Nephron (organoid): ENCODE results near the gene FOXI2.

Experiments
- H3K27ac Mint-ChIP-seq, 3 experiments: 2 replicates each; pipeline ENCODE4 v1.8.0; 2020; ENCODE audit warnings: mixed read lengths in 3 of 3, mild to moderate bottlenecking in 2 of 3, moderate library complexity in 1 of 3
- H3K27me3 Mint-ChIP-seq: 2 replicates; pipeline ENCODE4 v1.8.0; 2021; ENCODE audit warnings: low read depth, mild to moderate bottlenecking, moderate library complexity, mixed read lengths
- H3K36me3 Mint-ChIP-seq: 2 replicates; pipeline ENCODE4 v1.8.0; 2020; ENCODE audit warnings: low read depth, mixed read lengths
- H3K4me1 Mint-ChIP-seq: 2 replicates; pipeline ENCODE4 v1.8.0; 2020; ENCODE audit warnings: mixed read lengths
- H3K4me3 Mint-ChIP-seq, 3 experiments: 2 replicates each; pipeline ENCODE4 v1.8.0; 2020; ENCODE audit warnings: mild to moderate bottlenecking in 3 of 3, mixed read lengths in 3 of 3, moderate library complexity in 2 of 3
- H3K9me3 Mint-ChIP-seq: 2 replicates; pipeline ENCODE4 v1.8.0; 2020; ENCODE audit warnings: mixed read lengths
- CTCF ChIP-seq, 3 experiments: fragments of 200-600 bp; sonication (generic); IDR thresholded peaks; one replicate each; pipeline ENCODE4 v1.5.0; 2021; ENCODE audit warnings: antibody characterized with exemption in 3 of 3; ENCODE audit not compliant: unreplicated experiment in 3 of 3

Gene FOXI2

GRCh38 chr10:127698886-127699285 lies 38.1 kb upstream of the FOXI2 start:
- H3K9me3 Mint-ChIP-seq = peaks cover 10% of the 10 kb centered on the region
- H3K4me3 Mint-ChIP-seq = no peak overlapping the region
- peaks cover 11% of the 10 kb centered on the region for H3K27me3 Mint-ChIP-seq
- no peaks in the 10 kb centered on the region for H3K4me1 Mint-ChIP-seq
- H3K27ac Mint-ChIP-seq = no peak overlapping the region
- TF ChIP-seq CTCF (IDR thresholded peaks at IDR 0.05; ENCODE audit: unreplicated experiment in 3 of 3) = no peak
- H3K36me3 Mint-ChIP-seq = peaks cover 4% of the 10 kb centered on the region

GRCh38 chr10:127699311-127699710 lies 37.7 kb upstream of the FOXI2 start:
- Mint-ChIP-seq H3K36me3 (peaks cover 4% of the 10 kb centered on the region), H3K27ac (no peak overlapping the region), H3K4me1 (no peaks in the 10 kb centered on the region), H3K9me3 (peaks cover 7% of the 10 kb centered on the region), H3K27me3 (peaks cover 7% of the 10 kb centered on the region), H3K4me3 (no peak overlapping the region)
- TF ChIP-seq CTCF (IDR thresholded peaks at IDR 0.05; ENCODE audit: unreplicated experiment in 3 of 3) = no peak

- Mint-ChIP-seq H3K27me3 (peaks cover 6% of the 10 kb centered on the region), H3K36me3 (peaks cover 4% of the 10 kb centered on the region), H3K4me3 (no peak overlapping the region), H3K27ac (no peak overlapping the region), H3K9me3 (peaks cover 10% of the 10 kb centered on the region), H3K4me1 (no peaks in the 10 kb centered on the region)
- no peak for TF ChIP-seq CTCF (IDR thresholded peaks at IDR 0.05; ENCODE audit: unreplicated experiment in 3 of 3)
Measured at GRCh38 chr10:127702271-127702670, 34.7 kb upstream of the FOXI2 start.

GRCh38 chr10:127715249-127715648 lies 21.7 kb upstream of the FOXI2 start:
- Mint-ChIP-seq H3K27ac (no peak overlapping the region), H3K36me3 (no peaks in the 10 kb centered on the region)
- no peak for TF ChIP-seq CTCF (IDR thresholded peaks at IDR 0.05; ENCODE audit: unreplicated experiment in 3 of 3)

GRCh38 chr10:127715782-127716378 lies 21.1 kb upstream of the FOXI2 start:
- no peaks in the 10 kb centered on the region for H3K4me1 Mint-ChIP-seq
- no peak overlapping the region for H3K27ac Mint-ChIP-seq
- no peaks in the 10 kb centered on the region for H3K36me3 Mint-ChIP-seq
- peak; percentile 53 to 74 (median 55) for TF ChIP-seq CTCF (IDR thresholded peaks at IDR 0.05; ENCODE audit: unreplicated experiment in 3 of 3)
- H3K27me3 Mint-ChIP-seq = no peaks in the 10 kb centered on the region
- H3K9me3 Mint-ChIP-seq = no peaks in the 10 kb centered on the region
- no peak overlapping the region for H3K4me3 Mint-ChIP-seq

More at GRCh38 chr10:127715249-127715648, 21.7 kb upstream of the FOXI2 start:
- Mint-ChIP-seq H3K4me1 (no peaks in the 10 kb centered on the region), H3K4me3 (no peak overlapping the region), H3K27me3 (no peaks in the 10 kb centered on the region), H3K9me3 (peaks cover 3% of the 10 kb centered on the region)

- Mint-ChIP-seq H3K27me3 (peaks cover 7% of the 10 kb centered on the region), H3K27ac (no peak overlapping the region), H3K4me1 (no peaks in the 10 kb centered on the region), H3K4me3 (no peak overlapping the region), H3K9me3 (peaks cover 19% of the 10 kb centered on the region), H3K36me3 (no peaks in the 10 kb centered on the region)
- TF ChIP-seq CTCF (IDR thresholded peaks at IDR 0.05; ENCODE audit: unreplicated experiment in 3 of 3) = no peak
Measured at GRCh38 chr10:127720142-127720541, 16.8 kb upstream of the FOXI2 start.
